ENCODE measurements around the gene MECP2.

MECP2 gene

GRCh38 chrX:154033848-154034247 lies 63.7 kb downstream of the MECP2 start:
- DNase-seq (ENCODE audit: low read depth), result no peak

DNA sequence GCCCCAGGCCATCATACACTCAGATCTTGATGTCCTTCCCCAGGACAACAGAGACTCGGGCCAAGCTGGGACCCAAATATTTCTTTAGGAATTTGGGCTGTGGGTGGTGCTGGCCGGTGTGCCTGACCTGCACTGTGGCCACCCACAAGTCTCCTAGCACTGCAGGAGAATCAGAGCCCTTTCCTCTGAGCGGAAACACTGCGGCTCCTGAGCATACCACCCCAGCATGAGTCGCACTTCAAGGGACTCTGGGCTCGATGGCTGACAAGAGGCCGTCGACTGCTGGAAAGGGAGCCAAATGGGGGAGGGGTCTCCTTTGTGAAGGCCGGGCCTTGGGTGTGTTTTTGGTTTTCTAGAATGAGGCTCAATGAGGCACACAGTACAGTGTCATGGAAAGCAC lies 64.9 kb downstream of the MECP2 start:
- no peak for DNase-seq (ENCODE audit: low read depth)

DNA sequence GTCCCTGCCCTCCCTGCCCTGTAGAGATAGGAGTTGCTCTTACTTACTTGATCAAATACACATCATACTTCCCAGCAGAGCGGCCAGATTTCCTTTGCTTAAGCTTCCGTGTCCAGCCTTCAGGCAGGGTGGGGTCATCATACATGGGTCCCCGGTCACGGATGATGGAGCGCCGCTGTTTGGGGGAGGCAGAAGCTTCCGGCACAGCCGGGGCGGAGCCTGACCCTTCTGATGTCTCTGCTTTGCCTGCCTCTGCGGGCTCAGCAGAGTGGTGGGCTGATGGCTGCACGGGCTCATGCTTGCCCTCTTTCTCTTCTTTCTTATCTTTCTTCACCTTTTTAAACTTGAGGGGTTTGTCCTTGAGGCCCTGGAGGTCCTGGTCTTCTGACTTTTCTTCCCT lies 65.4 kb downstream of the MECP2 start:
- DNase-seq (ENCODE audit: low read depth), result no peak

- no peak for DNase-seq (ENCODE audit: low read depth)
These were observed 66.7 kb downstream of the MECP2 start for GRCh38 chrX:154030715-154031305.

DNA sequence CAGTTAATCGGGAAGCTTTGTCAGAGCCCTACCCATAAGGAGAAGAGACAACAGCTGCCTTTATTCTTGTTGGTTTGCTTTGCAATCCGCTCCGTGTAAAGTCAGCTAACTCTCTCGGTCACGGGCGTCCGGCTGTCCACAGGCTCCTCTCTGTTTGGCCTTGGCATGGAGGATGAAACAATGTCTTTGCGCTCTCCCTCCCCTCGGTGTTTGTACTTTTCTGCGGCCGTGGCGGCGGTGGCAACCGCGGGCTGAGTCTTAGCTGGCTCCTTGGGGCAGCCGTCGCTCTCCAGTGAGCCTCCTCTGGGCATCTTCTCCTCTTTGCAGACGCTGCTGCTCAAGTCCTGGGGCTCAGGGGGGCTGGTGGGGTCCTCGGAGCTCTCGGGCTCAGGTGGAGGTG lies 67.3 kb downstream of the MECP2 start:
- DNase-seq (ENCODE audit: low read depth), result no peak

- no peak for DNase-seq (ENCODE audit: low read depth)
These were observed 68.1 kb downstream of the MECP2 start for GRCh38 chrX:154029439-154029838.

DNA sequence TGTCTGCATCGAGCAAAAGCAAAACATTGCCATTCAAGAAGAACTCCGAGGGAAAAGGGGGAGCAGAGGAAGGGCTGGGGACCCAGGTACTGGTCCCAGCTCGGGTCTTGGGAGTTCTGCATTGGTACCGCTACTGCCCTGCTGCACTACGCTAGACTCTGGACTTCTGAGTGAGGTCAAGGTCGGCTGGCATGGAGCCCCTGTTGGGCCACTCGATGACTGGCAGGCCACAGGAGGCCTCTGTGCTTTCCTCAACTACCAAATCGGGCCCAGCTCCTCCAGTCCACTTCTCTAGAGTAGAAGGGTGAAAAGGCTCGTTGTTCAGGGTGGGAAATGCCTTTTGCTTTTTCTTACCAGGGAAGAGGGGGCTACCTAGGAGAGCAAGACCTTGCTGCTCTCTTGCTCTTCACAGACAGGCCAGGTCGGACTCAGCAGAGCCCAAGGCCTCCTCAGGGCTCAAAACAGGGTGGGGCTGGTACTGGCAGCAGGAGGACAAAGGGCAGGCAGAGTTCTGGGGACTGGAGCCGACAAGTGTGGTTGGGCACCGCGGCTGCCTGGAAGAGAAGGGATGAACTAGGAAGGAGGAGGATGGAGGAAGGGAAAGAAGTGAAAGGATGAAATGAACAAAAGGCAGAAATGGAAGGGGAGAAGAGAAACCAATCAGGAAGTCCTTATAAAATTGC lies 68.9 kb downstream of the MECP2 start:
- DNase-seq (ENCODE audit: low read depth), result no peak

DNA sequence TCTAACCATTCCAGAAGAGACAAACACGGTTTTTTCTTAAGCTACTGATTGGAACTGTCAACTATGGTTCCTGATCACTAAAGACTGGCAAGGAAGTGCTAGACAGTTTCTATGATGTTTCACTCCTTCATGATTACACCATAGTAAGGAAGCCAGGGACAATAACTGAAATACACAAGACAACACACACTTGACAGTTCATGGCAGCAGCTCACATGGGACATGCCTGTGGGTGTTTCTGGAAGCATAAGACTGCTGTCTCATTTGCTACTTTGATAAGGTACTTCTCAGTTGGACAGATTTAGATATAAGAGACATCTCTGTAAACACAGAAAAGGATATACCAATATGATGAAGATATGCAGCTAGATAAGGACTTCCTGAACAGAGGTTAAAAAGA lies 69.5 kb downstream of the MECP2 start:
- DNase-seq (ENCODE audit: low read depth), result no peak

DNA sequence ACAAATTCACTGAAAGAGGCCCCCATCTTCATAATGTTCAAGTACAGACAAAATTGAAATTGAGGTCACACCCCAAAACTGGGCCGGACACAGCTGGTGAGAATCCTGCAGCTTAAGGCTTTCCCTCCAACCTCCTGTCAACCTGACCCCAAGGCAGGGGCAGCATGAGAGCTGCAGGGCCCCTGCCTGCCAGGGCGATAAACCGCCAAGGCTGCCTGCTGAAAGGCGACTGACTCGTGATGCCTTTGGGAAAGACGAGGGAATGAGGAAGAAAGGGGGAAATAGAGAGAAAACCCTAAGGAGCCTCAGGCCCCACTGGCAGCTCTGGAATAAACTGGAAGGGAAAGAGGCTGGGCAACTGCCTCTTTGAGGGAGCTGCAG lies 70.5 kb downstream of the MECP2 start:
- no peak for DNase-seq (ENCODE audit: low read depth)

DNA sequence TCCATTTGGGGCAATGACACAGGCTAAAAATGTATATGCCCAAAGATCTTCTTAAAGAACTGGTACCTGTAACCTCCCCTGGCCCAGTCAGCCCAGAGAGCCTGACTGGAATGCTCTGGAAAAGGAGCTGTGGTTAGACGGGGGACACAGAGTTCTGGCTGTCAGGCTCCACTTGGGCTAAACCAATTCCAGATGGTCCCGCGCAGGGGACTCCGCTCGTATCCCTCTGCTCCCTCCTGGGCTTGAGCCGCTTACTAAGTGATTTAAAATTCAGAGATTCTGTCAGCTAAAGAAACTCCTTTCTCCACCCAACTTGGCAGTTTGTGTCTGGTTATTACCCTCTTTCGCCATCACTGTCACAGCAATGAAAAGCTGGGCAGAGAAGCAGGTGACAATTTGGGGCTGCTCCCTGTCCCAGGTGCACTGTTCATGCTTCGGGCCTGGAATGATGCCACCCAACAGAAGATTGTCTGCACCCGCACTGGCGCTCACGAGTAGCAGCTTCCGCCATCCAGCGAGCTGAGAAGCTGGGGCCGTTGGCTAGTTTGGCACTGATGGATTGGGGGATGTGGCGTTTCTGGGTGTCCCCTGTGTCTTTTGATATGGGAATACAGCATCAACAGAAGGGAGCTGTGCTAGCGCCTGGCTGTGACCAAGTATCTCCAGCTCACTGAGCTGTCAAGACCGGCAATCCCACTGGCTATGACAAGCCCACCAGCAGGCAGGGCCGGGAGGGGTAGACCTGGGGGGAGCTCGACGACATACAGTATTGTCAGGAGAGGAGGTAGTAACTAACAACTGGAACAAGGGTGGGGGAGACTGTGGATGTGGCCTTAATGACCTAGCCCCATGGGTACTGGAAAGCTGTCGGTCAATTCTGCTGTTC lies 71.1 kb downstream of the MECP2 start:
- no peak for DNase-seq (ENCODE audit: low read depth)

DNA sequence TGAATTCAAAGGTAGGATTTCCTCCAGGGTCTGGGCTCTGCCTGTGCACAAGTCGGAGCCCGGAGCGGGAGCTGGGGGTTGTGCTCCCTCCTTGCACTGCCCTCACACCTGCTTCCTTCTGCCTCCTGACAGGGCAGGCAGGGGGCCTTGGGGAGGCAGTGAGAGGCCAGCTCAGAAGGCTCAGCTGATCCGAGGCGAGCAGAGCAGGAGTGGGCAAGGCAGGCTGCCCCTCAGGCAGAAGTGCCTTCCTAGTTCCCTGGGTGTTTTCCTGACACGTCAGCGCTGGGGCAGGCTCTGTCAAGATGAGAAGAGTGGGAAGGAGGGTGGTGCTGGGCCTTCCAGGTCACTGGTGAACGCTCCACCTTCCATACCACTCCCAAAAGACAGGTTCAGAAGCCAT lies 72.3 kb downstream of the MECP2 start:
- DNase-seq (ENCODE audit: low read depth), result no peak

- DNase-seq (ENCODE audit: low read depth), result no peak
These were observed 73.2 kb downstream of the MECP2 start for GRCh38 chrX:154024271-154024670.

DNA sequence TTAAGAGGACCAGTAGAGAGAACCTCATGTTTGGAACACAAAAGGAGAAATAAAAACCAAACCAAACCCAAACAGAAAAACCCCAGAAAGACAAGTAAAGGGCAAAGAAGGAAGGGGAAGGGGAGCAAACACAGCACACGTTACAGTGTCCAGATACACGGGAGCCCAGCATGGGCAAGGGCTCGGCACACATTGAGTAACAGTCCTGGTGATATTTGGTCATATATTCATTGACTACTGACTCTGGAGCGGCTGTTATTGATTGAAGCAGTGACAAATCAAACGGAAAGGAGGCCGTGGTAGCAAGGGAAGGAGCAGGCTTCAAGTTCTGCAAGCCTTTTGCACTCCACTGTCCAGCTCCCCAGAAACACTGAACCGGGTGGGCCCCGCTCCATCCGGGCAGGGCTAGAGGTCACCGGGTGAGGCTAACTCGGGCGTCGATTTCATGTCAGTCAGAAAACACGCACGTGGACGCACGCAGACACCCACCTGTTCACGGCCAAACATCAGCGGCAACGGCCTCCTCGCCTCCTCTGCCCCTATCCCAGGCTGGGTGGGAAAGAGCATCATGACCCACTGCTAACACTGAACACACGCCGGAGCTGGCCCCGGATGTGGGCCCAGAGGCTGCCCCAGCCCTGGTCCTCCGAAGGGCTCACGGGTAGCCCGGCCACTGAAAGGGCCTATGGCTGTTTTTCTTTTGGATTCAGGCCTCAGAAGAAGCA lies 74.1 kb downstream of the MECP2 start:
- DNase-seq (ENCODE audit: low read depth), result no peak

- no peak for DNase-seq (ENCODE audit: low read depth)
These were observed 75.4 kb downstream of the MECP2 start for GRCh38 chrX:154022108-154022507.

- DNase-seq (ENCODE audit: low read depth), result no peak
These were observed 76.3 kb downstream of the MECP2 start for GRCh38 chrX:154021131-154021611.

- no peak for DNase-seq (ENCODE audit: low read depth)
These were observed 76.9 kb downstream of the MECP2 start for GRCh38 chrX:154020536-154021115.

DNA sequence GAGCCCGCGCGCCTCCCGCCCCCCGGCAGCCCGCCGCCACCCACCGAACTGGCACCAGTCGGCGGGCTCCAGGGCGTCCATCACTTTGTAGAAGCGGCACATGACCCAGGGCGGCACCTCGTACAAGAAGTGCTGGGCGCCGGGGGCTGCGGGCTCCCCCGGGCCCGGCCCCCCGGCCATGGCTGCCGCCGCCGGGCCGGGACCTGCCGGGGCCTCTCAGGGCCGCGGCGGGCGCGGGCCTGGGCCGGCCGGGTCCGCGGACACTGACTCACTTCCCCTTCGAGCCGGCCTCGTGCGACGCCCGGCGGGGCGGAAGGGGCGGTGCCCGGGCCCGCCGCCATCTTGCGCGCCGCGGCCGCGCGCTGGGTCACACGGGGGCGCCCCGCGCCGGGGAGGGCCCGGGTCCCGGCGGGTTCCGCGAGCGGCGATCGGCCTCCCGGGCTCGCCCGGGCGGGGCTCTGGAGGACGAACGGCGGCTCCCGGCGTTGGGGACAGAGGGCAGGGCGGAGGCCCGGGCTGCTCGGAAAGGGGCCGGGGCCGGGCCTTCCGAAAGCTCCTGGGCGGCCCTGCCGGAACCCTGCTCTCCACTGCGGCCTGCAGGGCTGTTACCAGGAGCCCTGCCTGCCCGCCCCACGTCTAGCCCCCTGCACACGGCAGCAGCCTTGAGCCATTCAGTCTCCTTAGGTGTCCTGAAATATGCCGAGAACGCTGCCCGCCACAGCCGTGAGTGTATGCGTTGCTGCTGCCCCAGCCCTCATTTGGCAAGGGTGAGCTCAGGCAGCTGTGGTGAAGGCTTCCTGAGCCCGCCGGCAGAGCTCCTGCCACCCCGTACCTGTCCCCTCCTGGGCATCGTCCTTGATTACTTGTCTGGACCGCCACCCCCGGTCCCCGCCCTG lies 77.6 kb downstream of the MECP2 start, which contains the start of gene IRAK1:
Gene IRAK1 (minus strand): TSS at position 270 of the 896 bp plus-strand sequence. CDS start 90 bp downstream, at position 180.
- DNase-seq (ENCODE audit: low read depth), result peak; percentile 35

GRCh38 chrX:154019061-154019621 lies 78.4 kb downstream of the MECP2 start:
- DNase-seq (ENCODE audit: low read depth), result no peak

- no peak for DNase-seq (ENCODE audit: low read depth)
These were observed 78.9 kb downstream of the MECP2 start for GRCh38 chrX:154018518-154019060.

All from stimulated activated CD4-positive, alpha-beta T cell treated with anti-CD3 and anti-CD28 coated beads, Interleukin-2, amount 100 ng/mL, for 4 hours (primary cell).